Suprapubic skin (tissue), 4 donors: ENCODE results near the gene OR11H1.
"Not testable (repeated sequence)": the region's sequence is repeated elsewhere in the genome, so short reads cannot be mapped to it uniquely, and the experiment has no call there.

Experiments
- CTCF ChIP-seq, 2 donors: fragments of 200-600 bp in 1 of 2; fragments of 450-650 bp in 1 of 2; sonication (generic) in 1 of 2; IDR thresholded peaks; one replicate each; pipeline ENCODE4 v1.5.1; 2016 to 2019; ENCODE audit warnings: antibody characterized with exemption in 2 of 2, mild to moderate bottlenecking in 1 of 2, moderate library complexity in 1 of 2
- EP300 ChIP-seq: sonication (generic); formaldehyde crosslinking; IDR thresholded peaks from one replicate; pipeline ENCODE4 v1.6.1; 2017; ENCODE audit warnings: antibody characterized with exemption
- POLR2A ChIP-seq, 2 donors: fragments of 450-650 bp; IDR thresholded peaks; one replicate each; pipeline ENCODE4 v1.6.1; 2017; ENCODE audit warnings: antibody characterized with exemption in 2 of 2, mild to moderate bottlenecking in 2 of 2, moderate library complexity in 2 of 2
- POLR2AphosphoS5 ChIP-seq, 3 donors: sonication (generic); formaldehyde crosslinking; IDR thresholded peaks; one replicate each; pipeline ENCODE4 v1.6.1; 2017; ENCODE audit warnings: antibody characterized with exemption in 3 of 3

- not testable (repeated sequence) for TF ChIP-seq POLR2AphosphoS5 (IDR thresholded peaks at IDR 0.05); CTCF (IDR thresholded peaks at IDR 0.05); POLR2A (IDR thresholded peaks at IDR 0.05); EP300
Measured at GRCh38 chr22:15527892-15528291, at the start of gene OR11H1.
